Erythroblast (primary cell): Measurements from ENCODE around the gene EEF1G.

Experiments used
- DNase-seq, 2 experiments: peaks; one replicate each; lab custom pipeline; 2025; lab: John Stamatoyannopoulos, UW
- GATA1 ChIP-seq: IDR thresholded peaks from 2 replicates; pipeline ENCODE4 v1.6.1; 2011; ENCODE audit warnings: low read depth, mild to moderate bottlenecking, control low read depth, low read length, moderate library complexity
- POLR2A ChIP-seq: IDR thresholded peaks from 2 replicates; pipeline ENCODE4 v1.6.1; 2011; ENCODE audit warnings: mild to moderate bottlenecking, low read length

Gene EEF1G

DNA sequence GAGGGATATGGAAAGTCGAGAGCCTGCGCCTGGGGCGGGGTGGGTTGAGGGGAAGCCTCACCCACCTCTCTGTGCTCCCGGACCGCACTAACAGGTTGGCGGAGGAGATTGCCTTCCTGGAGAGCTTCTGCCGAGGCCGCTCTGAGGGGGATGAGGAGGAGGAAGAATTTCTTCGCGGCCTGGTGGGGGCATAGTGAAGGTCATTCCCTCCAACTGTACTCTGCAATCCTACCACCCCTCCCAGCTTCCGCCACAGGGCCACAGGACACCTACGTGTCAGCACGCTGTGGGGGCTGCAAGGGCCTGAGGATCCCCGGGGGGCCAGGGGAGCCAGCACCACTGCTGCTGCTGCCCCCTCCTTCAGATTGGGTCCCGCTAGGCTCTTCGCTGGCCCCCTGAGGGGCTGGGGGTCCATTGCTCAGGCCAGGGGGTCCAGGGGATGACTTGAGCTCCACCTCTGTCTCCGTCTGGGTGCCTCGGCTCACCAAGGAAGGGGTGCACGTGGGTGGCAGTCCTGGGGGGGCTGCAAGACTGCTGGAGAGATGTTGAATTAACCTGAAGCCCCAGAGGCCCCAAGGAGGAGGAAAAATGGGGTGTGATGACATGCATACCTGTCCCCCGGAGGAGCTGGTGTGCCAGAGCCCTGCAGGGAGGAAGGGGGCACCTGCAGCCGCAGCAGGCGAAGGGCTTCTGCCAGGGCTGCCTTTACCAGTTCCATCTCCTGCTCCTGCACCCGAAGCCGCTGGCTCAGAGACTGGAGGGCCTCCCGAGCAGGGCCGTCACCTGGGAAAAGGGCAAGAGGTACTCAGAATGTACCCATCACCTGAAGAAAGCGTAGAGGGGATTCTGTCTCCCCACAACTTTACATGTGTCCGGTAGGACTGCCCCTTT lies 37.4 kb upstream of the EEF1G start:
- no peak for TF ChIP-seq GATA1
- no peak for TF ChIP-seq POLR2A
- no peak for DNase-seq

DNA sequence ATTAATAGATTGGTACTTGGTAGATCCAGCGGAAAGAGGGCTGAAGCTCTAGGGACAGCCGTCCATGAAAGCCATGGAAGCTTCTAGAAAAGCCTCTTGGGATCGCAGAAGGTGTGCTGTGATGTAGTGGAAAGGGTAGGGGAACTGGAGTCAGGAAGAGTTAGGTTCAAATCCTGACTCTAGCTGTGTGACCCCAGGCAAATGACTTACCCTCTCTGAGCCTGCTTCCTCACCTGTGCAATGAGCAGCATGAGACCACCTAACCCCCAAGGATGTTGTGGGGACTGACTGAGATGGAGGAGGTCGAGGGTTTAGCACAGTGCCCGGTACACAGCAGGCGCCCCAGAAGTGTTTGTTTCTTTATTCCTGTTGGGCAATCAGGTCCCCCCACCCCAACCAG lies 36.7 kb upstream of the EEF1G start:
- no peak for TF ChIP-seq GATA1
- no peak for TF ChIP-seq POLR2A
- no peak for DNase-seq

DNA sequence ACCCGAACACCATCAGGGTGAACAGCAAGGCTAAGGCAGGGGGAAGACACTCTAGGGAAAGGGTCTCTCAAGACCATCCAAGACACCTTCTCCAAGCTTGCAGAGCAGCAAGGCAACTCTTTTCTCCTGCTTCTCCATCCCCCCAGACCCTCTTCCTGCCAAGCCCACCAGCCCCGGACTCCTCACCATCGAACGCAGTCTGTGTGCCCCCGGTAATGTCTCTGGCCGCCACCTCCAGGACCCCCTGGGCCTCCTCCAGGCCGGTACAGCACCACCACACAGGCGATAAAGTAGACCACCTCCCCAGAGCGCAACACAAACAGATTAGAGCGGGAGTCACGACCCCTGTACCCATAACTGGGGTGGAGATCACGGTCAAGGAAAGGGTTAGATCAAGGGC lies 35.1 kb upstream of the EEF1G start:
- no peak for TF ChIP-seq POLR2A
- no peak for TF ChIP-seq GATA1
- DNase-seq: no peak

DNA sequence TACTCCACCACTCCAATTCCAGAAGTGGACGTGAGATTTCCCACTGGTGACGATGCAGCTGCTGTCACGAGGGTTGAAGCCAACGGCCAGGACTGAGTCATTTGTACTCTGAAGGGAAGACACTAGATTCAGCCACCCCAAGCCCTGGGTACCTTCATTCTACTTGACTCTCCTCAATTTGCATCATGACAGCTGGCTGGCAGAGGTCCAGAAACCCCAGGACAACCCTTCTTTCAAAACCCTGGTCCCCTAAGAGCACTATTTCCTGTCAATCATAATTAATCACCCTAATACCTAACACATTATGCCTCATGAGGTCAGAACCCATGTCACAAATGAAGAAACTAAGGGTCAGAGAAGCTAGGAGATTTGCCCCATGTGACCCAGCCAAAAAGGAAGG lies 34.0 kb upstream of the EEF1G start:
- peak in 1 of 2 experiments; percentile 23 for DNase-seq
- TF ChIP-seq POLR2A (no peak), GATA1 (no peak)

DNA sequence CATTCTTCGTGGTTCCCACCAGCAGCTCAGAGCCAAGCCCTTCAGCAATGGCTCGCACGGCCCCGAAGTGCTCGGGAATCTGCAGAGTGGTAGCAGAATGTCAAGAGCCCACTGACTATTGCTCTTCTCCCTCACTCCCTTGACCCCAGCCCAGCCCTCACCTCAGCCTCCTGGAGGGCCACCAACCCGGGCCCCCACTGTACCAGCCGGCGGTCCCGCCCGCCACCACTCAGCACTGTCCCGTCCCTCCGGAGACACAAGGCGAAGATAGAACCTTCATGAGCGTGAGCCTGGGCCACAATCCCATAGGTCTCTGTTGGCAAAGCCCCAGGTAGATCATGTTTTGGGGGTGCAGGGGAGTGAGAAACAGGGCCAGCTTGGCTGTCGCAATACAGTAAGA lies 32.2 kb upstream of the EEF1G start:
- TF ChIP-seq GATA1: no peak
- no peak for TF ChIP-seq POLR2A
- DNase-seq: no peak

DNA sequence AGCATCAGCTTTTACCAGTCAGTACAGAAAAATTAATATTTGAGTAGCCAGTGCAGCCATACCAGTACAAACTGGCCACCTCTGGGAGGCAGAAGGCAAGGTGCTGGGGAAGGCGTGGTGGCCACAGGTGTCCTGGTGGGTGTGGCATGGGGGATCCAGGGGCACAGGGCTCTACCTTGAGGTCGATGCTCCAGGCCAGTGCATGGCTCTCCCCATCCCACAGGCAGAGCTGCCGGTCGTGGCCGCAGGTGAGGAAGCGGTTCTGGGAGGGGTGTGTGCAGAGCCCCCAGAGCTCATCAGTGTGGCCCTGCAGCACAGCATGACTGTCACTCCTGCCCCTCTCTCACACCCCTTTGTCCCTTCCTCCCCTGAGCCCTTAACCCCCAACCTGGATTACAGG lies 31.8 kb upstream of the EEF1G start:
- no peak for DNase-seq
- TF ChIP-seq POLR2A (no peak), GATA1 (no peak)

DNA sequence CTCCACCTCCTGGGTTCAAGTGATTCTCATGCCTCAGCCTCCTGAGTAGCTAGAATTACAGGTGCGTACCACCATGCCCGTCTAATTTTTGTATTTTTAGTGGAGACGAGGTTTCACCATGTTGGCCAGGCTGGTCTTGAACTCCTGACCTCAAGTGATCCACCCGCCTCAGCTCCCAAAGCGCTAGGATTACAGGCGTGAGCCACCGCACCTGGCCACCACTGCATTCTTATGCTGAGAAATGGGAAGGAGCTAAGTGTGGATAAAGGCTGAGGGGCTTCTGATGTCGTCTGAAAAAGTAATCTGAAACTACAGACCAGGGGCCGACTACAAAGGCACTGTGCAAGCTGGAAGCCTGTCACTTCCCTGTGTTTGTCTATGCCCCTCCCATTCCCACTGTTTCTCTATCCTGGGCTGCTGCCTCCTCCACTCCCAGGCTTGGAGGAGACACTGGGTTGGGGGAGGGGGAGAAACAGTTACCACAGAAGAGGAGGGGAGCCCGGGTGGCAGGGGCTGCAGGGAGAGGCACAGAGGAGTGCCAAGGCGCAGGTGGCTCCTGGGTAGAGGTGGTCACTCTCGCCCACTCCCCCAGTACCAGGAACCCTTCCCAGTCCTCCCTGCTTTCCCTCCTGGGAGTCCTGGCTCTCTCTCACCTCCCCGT lies 30.9 kb upstream of the EEF1G start:
- no peak for DNase-seq
- no peak for TF ChIP-seq POLR2A
- no peak for TF ChIP-seq GATA1

DNA sequence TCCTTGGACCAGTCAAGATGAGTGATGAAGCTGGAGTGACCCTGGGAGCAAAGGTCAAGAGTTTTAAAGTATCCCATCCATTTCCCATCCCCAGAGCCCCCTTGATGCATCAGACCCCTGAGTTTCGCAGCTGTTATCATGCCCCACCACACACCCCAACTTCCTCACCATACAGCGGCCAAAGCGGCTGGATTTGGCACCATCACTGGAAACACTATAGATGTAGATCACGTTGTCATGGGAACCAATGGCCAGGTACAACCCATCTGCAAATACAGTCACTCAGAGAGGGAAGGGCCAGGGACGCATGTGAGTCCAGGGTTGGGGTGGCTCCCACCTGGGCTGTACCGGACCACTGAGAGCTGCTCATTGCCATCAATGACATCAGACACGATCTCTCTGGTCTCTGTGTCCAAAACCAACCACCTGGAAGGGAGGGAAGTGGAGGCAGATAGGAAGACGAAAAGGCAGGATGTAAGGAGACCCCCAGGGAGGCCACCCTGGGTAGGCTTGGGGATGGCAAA lies 30.1 kb upstream of the EEF1G start:
- TF ChIP-seq GATA1 (no peak), POLR2A (no peak)
- DNase-seq: peak in 1 of 2 experiments; percentile 48

DNA sequence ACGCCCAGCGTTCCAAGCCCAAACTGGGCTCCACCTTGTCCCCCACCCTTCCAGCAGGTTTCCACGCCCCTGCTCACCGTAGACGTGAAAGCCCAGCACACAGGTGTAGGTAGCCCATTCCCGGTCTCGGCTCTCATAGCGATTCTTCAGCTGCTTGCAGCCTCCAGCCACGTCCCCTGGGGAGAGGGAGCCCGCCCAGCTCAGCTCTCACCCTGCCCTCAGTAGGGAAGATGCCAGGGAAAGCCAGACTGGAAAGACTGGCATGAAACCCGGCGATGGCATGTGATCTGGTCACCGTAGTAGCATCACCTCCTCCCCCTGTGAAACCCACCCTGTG lies 29.3 kb upstream of the EEF1G start:
- TF ChIP-seq GATA1 (no peak), POLR2A (no peak)
- no peak for DNase-seq

DNA sequence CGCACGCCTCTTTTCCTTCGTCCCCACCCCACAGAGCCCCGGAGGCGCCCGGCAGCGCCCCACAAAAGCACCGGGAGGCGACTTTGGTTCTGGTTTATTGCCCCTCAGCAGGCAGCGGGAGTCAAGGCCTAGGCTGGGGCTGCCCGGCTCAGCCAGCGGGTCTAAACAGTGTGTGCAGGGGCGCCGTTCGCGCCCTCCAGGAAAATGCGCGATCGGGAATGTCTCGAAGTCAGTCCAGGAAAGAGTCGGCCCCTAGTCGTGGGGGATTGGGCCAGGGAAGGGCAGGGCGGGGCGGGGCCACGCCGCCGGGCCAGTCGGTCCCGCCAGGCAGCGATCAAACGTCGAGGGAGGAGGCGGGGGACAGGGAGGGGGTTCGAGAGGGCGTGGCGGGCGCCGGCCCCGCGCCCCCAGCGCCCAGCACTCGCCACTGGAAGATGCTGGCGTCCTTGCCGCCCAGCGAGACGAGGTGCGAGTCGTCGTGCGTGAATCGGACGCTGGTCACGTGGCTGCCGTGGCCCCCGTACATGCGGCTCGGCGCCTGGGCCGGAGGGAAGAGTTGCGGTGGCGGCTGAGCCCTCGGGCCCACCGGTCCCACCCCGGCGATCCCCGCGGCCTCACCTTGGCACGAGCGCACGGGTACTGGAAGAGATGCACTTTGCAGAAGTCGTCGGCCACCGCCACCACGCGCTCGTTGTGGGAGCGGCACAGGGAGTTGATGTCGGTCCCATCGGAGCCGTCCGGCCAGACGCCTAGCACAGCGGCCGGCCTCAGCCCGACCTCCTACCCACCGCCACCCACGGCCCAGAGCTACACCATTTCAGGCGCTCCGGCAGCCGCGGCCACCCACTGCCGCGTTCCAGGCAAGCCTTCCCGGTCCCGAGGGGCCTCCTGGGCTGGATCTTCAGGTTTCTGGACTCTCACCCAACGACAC lies 28.7 kb upstream of the EEF1G start:
- peak; percentile 72 to 75 for DNase-seq
- TF ChIP-seq POLR2A: no peak
- TF ChIP-seq GATA1: no peak

DNA sequence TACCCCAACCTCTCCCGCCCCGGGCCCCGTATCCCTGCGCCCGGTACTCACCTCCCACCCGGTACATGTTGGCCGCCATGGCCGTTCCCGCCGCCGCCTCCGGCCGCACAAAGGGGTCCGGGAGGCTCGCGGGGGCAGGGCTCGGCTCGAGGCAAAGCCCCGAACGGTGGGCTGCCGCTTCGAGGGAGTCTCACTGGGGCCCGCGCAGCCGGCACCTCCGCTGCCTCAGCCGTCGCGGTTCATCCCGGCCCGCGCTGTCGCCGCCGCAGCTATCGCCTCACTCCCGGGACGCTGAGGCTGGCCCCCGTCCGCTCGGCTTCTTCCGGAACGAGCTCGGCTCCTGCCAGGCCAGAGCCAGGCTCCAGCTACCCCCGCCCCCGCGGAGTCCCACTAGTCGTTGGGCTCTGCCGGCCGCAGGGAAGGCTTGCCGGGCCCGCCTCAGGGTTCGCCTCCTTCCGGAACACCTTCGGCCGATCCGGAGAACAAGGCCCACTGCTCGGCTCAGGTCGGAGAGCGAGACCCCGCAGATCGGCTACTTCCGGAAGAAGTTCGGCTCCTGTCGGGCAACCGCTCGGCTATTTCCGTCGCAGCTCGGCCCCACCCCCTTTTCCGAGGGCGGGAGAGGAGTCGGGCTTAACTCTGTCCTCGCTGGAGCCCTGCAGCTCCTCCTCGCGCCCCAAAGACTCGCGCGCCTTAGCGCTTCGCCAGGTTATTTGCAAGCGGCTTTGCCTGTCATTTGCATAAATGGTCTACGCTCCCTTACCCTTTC lies 27.9 kb upstream of the EEF1G start, which contains the start of gene MTA2:
Gene MTA2 (minus strand): TSS at position 494 of the 769 bp plus-strand sequence. CDS start 415 bp downstream, at position 79.
- DNase-seq: peak; percentile 99
- peak; percentile 82 for TF ChIP-seq POLR2A
- TF ChIP-seq GATA1: no peak

DNA sequence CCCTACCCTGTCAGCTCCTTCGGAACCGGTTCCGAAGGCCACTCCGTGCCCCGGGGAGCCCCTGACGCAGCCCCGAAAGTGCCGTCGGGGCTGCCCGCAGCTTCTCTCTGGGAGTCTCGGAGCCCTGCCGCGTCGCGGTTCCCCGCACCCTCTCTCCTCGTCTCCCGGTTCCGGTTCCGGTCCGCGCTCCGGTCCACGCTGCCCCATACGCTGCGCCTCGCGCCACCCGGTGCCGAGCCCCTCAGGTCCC lies 27.4 kb upstream of the EEF1G start:
- DNase-seq: peak in 1 of 2 experiments; percentile 67
- no peak for TF ChIP-seq GATA1
- TF ChIP-seq POLR2A: no peak

DNA sequence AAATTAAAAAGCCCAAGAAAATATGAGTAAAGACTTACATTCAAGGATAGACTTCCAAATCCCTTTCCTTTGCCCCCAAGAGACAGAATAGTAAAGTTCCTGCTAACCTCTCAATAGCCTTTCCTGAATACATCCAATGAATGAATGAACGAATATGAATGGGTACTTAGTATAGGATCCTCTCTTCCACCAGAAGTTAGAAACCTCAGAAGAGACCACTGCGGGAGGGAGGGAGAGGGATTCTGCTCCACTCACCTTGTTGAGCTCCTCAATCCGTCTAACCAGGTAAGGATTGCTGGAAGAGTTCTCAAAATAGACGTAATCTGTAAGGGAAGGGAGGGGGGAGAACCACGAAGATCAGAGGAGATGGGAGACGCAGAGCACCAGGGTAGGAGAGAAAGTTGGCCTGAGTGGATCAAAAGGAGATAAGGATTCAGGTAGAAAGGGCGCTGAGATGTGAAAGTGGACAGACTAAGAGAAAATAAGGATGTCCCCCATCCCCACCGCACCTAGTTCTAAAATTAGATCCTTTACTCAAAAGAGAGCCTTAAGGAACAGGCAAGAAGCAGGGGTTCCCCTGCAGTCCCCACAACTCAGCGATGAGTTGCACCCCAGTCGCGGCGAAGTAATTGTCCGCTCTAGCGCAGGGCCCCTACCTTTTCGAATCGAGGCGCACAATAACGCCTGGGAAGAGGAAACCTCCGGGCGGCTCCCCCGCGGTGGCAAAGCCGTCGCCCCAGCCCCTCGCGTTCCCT lies 26.9 kb upstream of the EEF1G start:
- no peak for TF ChIP-seq GATA1
- DNase-seq: peak; percentile 67 to 78
